HFFc6 (cell line): ENCODE data around the gene TIAL1. TPM values are rescaled to one million over a fixed set of nuclear protein-coding genes. Genes with fewer than 3 reads are reported as not detected.
A peak's percentile ranks its signal among the peaks of the same experiment; 100 is the strongest.
"Not testable (repeated sequence)": the region's sequence is repeated elsewhere in the genome, so short reads cannot be mapped to it uniquely, and the experiment has no call there.

Experiments used
- DNase-seq: peaks from one replicate; pipeline ENCODE4 v3.0.0-alpha.2; 2018
- H3K27ac Mint-ChIP-seq: 2 replicates; pipeline ENCODE4 v1.8.0; 2020; ENCODE audit warnings: mild to moderate bottlenecking, mixed read lengths
- H3K27me3 Mint-ChIP-seq: 2 replicates; pipeline ENCODE4 v1.8.0; 2021; ENCODE audit warnings: mild to moderate bottlenecking, moderate library complexity, mixed read lengths; ENCODE audit not compliant: insufficient read depth
- H3K36me3 Mint-ChIP-seq: 2 replicates; pipeline ENCODE4 v1.8.0; 2021; ENCODE audit warnings: low read depth, mixed read lengths
- H3K4me1 Mint-ChIP-seq: 2 replicates; pipeline ENCODE4 v1.8.0; 2020; ENCODE audit warnings: low read depth, mixed read lengths
- H3K4me3 Mint-ChIP-seq: 2 replicates; pipeline ENCODE4 v1.8.0; 2020; ENCODE audit warnings: mild to moderate bottlenecking, moderate library complexity, mixed read lengths
- H3K9me3 Mint-ChIP-seq: 2 replicates; pipeline ENCODE4 v1.8.0; 2020; ENCODE audit warnings: mild to moderate bottlenecking, mixed read lengths
- total RNA-seq, 6 experiments: library from RNA; stranded (reverse); fragmentation: NEBNext Ultra II Directional; extraction: Animal tissue kit (Norgen Biotek cat#: 25700); gene quantifications; 2 replicates in 1 of 6; 3 replicates in 5 of 6; pipeline ENCODE4 v1.2.3, GENCODE V29; 2021
- TF ChIP-seq, protein P1 (sequence below): fragments of 200-600 bp; sonication (generic); IDR thresholded peaks from 2 replicates; pipeline ENCODE4 v1.5.0; 2021; ENCODE audit warnings: antibody characterized with exemption, mild to moderate bottlenecking

The TIAL1 gene
- total RNA-seq, 6 experiments from 2014 or later: 129 to 149 (median 134) TPM

DNA sequence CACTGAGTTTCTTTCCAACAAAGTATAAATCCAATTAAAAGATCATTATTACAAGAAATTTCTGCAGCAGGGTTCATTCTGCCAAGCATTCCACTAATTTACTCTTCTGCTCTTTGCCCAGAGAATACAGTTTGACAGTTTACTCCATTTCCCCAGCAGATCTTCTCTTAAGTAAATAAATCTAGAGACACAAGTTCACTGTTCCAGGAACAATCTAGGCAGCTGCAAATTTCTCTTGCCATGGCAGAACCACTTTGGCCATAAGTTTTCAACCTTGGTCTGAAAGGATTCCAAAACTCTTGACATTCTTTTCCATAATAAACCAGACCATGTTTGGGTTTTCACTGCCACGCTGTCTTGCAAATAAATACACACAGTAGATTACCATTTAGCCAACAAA is 65.7 kb downstream of the TIAL1 start:
- Mint-ChIP-seq H3K27ac (peak overlapping the region; percentile 12), H3K4me3 (no peak overlapping the region), H3K27me3 (no peaks in the 10 kb centered on the region; the same call in 1 of the 2 replicates), H3K9me3 (no peaks in the 10 kb centered on the region), H3K4me1 (peaks cover 65% of the 10 kb centered on the region), H3K36me3 (no peaks in the 10 kb centered on the region; the same call in 1 of the 2 replicates)
- TF ChIP-seq, protein P1, sequence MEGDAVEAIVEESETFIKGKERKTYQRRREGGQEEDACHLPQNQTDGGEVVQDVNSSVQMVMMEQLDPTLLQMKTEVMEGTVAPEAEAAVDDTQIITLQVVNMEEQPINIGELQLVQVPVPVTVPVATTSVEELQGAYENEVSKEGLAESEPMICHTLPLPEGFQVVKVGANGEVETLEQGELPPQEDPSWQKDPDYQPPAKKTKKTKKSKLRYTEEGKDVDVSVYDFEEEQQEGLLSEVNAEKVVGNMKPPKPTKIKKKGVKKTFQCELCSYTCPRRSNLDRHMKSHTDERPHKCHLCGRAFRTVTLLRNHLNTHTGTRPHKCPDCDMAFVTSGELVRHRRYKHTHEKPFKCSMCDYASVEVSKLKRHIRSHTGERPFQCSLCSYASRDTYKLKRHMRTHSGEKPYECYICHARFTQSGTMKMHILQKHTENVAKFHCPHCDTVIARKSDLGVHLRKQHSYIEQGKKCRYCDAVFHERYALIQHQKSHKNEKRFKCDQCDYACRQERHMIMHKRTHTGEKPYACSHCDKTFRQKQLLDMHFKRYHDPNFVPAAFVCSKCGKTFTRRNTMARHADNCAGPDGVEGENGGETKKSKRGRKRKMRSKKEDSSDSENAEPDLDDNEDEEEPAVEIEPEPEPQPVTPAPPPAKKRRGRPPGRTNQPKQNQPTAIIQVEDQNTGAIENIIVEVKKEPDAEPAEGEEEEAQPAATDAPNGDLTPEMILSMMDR: no peak
- no peak for DNase-seq

DNA sequence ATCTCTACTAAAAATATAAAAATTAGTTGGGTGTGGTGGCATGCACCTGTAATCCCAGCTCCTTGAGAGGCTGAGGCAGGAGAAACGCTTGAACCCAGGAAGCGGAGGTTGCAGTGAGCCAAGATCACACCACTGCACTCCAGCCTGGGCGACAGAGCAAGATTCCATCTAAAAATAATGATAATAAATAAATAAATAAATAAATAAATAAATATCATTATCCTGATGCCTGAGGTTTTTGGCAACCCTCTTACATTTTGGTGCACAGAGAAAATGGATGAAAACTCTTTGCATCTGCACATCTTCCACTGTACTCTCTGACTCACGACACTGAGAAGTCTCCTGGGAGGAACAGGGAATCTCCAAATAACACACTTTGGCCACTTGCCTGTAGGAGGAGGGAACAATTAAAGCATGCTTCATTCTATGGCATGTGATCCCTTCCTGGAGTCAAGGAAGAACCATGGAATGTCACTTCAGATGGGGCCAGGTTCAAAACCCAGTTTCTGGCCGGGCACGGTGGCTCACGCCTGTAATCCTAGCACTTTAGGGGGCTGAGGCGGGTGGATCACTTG is 68.0 kb downstream of the TIAL1 start:
- TF ChIP-seq, protein P1: peak; percentile 25
- Mint-ChIP-seq H3K4me1 (peaks cover 54% of the 10 kb centered on the region), H3K36me3 (peaks cover 15% of the 10 kb centered on the region), H3K27ac (peak overlapping the region; percentile 67)
- not testable (repeated sequence) for H3K27me3 Mint-ChIP-seq, H3K9me3 Mint-ChIP-seq, H3K4me3 Mint-ChIP-seq
- DNase-seq: peak; percentile 86

DNA sequence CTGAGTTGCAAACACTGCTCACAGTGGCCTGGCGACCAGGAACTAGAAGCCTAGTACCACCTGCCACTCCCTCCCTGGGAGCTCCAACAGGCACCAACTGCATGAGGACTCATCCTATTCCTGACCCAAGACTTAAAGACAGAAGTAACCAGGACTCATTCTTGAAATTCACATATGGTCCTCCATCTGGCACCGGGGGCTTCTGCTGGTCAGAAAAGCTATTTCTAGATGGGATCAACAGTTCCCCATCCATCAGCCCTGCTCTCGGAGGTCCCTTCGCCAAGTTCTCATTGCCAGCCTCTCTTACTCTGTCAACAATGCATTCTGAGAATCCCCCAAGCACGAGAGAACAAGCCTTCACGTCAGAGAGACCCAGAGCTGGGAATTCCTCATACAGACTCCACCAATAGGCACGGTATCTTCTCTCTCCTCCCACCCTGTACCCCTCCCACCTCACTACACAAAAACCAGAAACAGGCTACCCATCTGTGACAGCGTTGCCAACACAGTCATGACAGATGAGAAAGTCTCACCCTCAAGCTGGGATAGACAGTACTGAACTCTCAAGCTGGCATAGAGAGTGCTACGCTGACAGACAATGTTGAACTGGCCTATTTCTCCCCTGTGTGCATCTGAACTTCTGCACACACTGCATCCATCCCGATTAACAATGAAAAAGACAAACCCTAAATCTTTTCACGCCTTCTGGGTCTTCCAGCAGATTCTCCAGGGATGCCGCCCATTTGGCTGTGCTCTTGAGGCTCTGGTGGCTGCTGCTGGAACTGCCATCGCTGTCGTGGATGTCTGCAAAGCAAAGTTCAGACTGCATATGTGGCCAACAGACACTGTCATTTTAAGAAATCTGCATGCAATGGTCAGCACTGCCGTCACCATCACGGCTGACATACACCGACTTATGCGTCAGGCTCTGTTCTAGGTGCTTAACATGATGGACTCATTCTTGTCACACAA is 69.9 kb downstream of the TIAL1 start:
- TF ChIP-seq, protein P1: peak; percentile 49
- no peak for DNase-seq
- Mint-ChIP-seq H3K4me1 (peaks cover 50% of the 10 kb centered on the region), H3K36me3 (peaks cover 27% of the 10 kb centered on the region), H3K27me3 (peaks cover under 1% of the 10 kb centered on the region; the same call in 1 of the 2 replicates), H3K9me3 (no peaks in the 10 kb centered on the region), H3K27ac (no peak overlapping the region), H3K4me3 (no peak overlapping the region)

DNA sequence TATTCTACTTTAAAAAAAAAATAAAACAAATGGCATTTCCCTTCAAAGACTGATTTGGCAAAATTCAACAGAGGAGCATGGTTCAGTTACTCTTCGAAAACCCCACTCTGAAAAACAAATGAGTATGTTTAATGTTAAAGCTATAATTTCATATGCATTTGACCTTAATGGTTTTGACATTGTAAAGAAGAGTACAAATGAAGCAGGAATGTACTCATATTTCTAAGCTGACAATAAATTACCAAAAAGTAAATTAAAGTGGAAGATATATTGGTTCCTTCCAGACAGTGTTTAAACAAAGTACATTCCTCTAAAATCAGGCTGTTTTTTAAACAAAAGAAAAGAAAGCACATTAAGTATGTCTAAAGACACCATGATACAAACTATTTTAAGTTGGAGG is 70.6 kb downstream of the TIAL1 start:
- DNase-seq: no peak
- Mint-ChIP-seq H3K4me1 (peaks cover 50% of the 10 kb centered on the region), H3K27ac (no peak overlapping the region), H3K4me3 (no peak overlapping the region), H3K36me3 (peaks cover 30% of the 10 kb centered on the region), H3K9me3 (no peaks in the 10 kb centered on the region), H3K27me3 (peaks cover 1% of the 10 kb centered on the region; the same call in 1 of the 2 replicates)
- TF ChIP-seq, protein P1: no peak

DNA sequence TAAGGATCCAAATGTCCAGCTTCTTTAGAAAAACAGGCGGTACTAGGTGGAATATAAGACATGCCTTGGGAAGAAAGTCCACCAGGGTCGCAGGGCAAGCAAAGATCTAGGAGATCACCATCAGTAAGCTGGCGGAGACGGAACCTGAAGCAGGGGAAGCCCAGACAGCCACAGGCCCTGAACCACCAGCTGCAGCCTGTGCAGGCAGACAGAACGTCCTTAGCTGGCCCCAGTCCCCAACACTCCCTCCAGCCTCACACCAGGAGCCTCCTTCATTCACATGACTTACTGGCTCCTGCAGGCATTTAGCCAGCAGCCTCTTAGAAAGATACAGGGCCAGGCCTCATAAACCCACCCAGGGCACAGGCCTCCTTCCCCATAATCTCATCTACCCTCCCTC is 71.6 kb downstream of the TIAL1 start:
- Mint-ChIP-seq H3K27me3 (peaks cover 2% of the 10 kb centered on the region; the same call in 1 of the 2 replicates), H3K36me3 (peaks cover 35% of the 10 kb centered on the region), H3K4me1 (peaks cover 55% of the 10 kb centered on the region), H3K9me3 (no peaks in the 10 kb centered on the region), H3K4me3 (no peak overlapping the region), H3K27ac (no peak overlapping the region)
- TF ChIP-seq, protein P1: no peak
- no peak for DNase-seq
